ENCODE measurements around the gene APLP2.

Gene APLP2

GRCh38 chr11:130055617-130056016 lies 14.1 kb upstream of the APLP2 start:
- DNase-seq = peak in 17 of 58 donors; percentile 6 to 65 (median 22)

- no peak for DNase-seq
These were observed 8.7 kb upstream of the APLP2 start for GRCh38 chr11:130061017-130061416.

GRCh38 chr11:130062026-130062425 lies 7.7 kb upstream of the APLP2 start:
- DNase-seq = no peak

- DNase-seq = no peak
These were observed 6.2 kb upstream of the APLP2 start for GRCh38 chr11:130063451-130063850.

GRCh38 chr11:130064596-130064995 lies 5.1 kb upstream of the APLP2 start:
- DNase-seq = no peak

GRCh38 chr11:130066338-130066737 lies 3.4 kb upstream of the APLP2 start:
- DNase-seq = no peak

GRCh38 chr11:130068546-130068985 lies 1.1 kb upstream of the APLP2 start:
- DNase-seq = peak in 3 of 58 donors; percentile 48 to 65 (median 54)

GRCh38 chr11:130068986-130069658 lies 572 bp upstream of the APLP2 start:
- DNase-seq = peak in 52 of 58 donors; percentile 30 to 88 (median 69)

- DNase-seq = peak in 35 of 58 donors; percentile 8 to 56 (median 29)
These were observed 583 bp downstream of the APLP2 start for GRCh38 chr11:130070109-130070845.

- peak in 6 of 58 donors; percentile 7 to 50 (median 35) for DNase-seq
These were observed 1.1 kb downstream of the APLP2 start for GRCh38 chr11:130070846-130071200.

- DNase-seq = peak in 2 of 58 donors; percentile 1 to 4
These were observed 1.6 kb downstream of the APLP2 start for GRCh38 chr11:130071211-130071712.

- DNase-seq = no peak
These were observed 5.0 kb downstream of the APLP2 start for GRCh38 chr11:130074736-130075135.

GRCh38 chr11:130076778-130077481 lies 7.2 kb downstream of the APLP2 start:
- no peak for DNase-seq

- no peak for DNase-seq
These were observed 8.0 kb downstream of the APLP2 start for GRCh38 chr11:130077671-130078070.

GRCh38 chr11:130078080-130078479 lies 8.4 kb downstream of the APLP2 start:
- no peak for DNase-seq

- DNase-seq = no peak
These were observed 16.1 kb downstream of the APLP2 start for GRCh38 chr11:130085671-130086290.

GRCh38 chr11:130086669-130087068 lies 17.0 kb downstream of the APLP2 start:
- no peak for DNase-seq

- no peak for DNase-seq
These were observed 17.7 kb downstream of the APLP2 start for GRCh38 chr11:130087294-130087926.

- no peak for DNase-seq
These were observed 18.5 kb downstream of the APLP2 start for GRCh38 chr11:130088217-130088616.

GRCh38 chr11:130088919-130089673 lies 19.4 kb downstream of the APLP2 start:
- no peak for DNase-seq
